CD4-positive, alpha-beta T cell treated with Interferon gamma for 1 hour (primary cell): ENCODE results near the gene CBFA2T3.

Experiments
- DNase-seq: peaks from one replicate; pipeline ENCODE4 v3.0.0-alpha.2; 2020

Gene CBFA2T3

DNA sequence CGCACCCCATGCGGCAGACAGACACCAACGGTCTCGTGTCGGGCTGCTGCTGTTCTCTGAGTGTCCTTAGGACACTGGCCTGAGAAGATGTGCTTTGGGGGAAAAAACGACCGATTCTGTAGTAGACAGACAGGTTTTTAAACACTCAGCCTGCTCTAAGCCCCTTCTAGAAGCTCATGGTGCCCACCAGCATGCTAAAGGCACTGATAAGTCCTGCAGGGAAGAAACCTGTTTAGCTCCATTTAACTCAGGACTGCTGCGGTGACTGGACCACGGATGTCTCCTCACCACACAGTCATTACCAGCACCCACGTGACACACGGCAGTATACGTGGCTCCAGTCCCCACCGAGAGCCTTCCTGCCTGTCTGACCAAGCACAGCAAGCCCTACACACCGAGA, 146.2 kb downstream of the CBFA2T3 start:
- no peak for DNase-seq

DNA sequence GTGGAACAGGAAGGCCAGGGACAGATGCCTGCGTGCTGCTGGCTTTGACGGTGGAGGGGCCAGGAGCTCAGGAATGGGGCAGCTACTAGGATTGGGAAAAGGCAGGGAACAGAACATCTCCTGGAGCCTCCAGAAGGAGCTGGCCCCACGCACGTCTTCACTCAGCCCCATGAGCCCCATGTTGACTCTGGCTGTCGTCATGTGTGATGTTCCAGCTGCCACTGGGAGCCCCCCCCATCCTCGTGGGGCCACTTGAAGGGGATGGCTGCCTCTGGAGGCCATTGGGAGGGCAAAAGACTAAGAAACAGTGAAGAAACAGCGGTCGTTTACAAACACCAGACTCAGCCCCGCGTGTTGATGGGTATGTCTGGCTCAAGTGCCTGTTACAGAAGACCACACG, 146.7 kb downstream of the CBFA2T3 start:
- DNase-seq: no peak

DNA sequence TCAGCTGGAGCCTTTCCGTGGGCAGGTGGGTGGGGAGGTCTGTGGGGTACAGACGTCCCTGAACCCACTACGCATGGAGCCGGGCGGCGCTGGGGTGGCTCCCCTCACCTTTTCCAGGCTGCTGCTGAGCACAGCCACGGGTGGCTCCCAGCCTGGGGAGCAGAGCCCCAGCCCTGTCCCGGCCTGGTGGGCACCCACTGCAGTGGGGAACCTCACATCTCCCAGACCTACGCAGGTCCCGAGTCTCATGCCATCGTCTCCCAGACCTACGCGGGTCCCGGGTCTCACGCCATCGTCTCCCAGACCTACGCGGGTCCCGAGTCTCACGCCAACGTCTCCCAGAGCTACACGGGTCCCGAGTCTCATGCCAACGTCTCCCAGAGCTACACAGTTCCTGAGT, 148.3 kb downstream of the CBFA2T3 start:
- DNase-seq: no peak

DNA sequence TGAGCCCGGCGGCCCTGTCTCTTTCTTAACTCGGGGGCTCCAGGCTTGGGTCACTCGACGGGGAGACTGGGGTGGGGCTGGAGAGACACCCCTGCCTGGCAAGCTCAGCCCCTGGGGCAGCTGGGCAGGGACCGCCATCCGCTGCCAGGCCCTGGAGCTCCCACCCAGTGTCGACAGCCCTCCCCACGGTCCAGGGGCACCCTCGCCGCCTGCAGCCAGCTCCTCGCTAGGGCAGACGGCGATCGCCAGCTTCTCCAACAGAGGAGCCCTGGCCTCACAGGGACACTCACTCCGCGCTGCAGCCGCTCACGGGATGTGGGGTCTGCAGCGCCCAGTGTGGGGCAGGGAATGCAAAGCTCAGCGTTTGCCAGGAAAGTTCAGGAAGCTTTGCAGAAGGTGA, 149.3 kb downstream of the CBFA2T3 start:
- DNase-seq: no peak

DNA sequence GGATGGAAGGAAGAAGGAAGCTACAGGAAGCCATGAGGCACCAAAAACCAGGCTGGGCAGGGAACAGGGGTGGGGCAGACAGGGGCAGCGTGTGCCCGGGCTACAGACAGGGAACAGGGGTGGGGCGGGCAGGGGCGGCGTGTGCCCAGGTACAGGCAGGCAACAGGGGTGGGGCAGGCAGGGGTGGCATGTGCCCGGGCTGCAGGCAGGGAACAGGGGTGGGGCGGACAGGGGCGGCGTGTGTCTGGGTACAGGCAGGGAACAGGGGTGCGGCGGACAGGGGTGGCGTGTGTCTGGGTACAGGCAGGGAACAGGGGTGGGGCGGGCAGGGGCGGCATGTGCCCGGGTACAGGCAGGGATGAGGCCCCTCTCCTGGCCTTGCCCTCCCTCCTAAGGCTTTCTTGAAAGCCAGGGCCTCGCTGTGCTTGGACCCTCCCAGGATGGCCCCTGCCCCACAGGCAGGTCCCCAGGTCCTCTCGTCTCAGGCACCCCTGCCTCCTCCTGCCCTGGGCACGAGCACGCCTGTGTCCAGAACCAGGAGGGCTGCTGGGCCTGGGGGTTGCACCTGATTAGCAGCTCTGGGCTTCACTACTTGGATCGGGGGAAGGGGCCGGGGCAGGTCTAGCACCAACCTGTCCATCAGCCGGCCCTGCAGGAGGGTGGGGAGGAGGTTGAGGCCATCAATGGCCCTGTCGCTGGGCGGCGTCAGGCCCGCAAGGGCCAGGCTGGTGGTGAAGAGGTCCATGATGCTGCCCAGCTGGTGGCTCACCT, 150.8 kb downstream of the CBFA2T3 start:
- DNase-seq: no peak

DNA sequence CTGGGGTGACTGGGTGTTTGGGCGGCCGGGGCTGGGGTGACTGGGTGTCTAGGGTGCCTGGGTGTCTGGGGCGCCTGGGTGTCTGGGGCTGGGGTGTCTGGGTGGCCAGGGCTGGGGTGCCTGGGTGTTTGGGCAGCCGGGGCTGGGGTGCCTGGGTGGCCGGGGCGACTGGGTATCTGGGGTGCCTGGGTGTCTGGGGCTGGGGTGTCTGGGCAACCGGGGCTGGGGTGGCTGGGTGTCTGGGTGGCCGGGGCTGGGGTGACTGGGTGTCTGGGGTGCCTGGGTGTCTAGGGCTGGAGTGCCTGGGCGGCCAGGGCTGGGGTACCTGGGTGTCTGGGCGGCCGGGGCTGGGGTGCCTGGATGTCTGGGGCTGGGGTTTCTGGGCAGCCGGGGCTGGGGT, 151.9 kb downstream of the CBFA2T3 start:
- DNase-seq: no peak
